HuH-7 (cell line): ENCODE data around the gene COPZ2.
A peak's percentile ranks its signal among the peaks of the same experiment; 100 is the strongest.
"Not testable (repeated sequence)": the region's sequence is repeated elsewhere in the genome, so short reads cannot be mapped to it uniquely, and the experiment has no call there.

ENCODE experiments used
- DNase-seq: peaks from one replicate; pipeline ENCODE4 v3.0.0; 2011; ENCODE audit warnings: low spot score

Gene COPZ2

DNA sequence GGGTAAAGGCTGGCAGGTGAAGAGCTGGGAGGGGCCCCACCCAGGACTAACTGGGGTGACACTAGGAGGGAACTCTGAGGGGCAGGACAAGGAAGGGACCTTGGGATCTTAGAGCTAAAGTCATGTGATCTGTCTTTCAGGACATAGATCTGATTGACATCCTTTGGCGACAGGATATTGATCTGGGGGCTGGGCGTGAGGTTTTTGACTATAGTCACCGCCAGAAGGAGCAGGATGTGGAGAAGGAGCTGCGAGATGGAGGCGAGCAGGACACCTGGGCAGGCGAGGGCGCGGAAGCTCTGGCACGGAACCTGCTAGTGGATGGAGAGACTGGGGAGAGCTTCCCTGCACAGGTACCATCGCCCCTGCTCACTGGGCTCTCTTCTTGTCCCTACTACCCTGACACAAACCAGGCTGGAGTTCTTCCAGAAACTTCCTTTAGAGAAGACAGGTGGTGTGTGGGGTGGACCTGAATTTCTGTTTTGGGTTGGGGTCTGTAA lies 18.7 kb upstream of the COPZ2 start:
- no peak for DNase-seq

DNA sequence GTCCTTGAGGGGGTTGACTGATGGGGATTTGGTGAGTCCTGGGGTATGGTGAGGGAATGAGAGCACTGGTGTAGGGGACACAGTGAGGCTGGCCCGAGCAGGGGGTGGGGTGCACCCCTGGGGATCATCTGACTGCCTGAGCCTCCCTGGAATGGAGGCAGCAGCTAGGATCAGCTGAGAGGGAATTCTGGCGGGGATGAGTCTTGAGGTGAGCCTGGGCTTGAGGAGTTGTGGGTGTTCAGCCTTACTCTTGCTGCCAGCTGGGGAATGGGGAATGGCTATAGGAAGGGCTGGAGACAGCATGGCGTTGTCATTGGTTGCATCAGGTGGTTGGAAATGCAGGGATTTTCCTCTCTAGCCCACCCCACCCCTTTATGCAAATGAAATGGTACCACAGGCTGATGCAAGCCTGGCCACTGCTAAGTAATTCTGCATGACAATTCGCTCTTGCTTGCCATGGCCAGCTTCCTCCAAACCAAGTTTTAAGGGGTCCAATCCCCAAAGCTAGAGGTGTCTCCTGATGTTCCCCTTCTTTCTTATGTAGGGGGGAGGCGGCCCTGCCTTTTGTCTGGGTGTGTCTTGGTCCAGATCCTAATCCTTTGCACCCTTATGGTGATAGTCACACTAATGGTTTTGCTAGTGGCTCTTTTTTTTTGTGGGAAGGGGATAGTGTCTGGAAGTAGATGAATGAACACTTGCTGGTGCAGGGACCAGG lies 18.1 kb upstream of the COPZ2 start:
- peak; percentile 64 for DNase-seq

DNA sequence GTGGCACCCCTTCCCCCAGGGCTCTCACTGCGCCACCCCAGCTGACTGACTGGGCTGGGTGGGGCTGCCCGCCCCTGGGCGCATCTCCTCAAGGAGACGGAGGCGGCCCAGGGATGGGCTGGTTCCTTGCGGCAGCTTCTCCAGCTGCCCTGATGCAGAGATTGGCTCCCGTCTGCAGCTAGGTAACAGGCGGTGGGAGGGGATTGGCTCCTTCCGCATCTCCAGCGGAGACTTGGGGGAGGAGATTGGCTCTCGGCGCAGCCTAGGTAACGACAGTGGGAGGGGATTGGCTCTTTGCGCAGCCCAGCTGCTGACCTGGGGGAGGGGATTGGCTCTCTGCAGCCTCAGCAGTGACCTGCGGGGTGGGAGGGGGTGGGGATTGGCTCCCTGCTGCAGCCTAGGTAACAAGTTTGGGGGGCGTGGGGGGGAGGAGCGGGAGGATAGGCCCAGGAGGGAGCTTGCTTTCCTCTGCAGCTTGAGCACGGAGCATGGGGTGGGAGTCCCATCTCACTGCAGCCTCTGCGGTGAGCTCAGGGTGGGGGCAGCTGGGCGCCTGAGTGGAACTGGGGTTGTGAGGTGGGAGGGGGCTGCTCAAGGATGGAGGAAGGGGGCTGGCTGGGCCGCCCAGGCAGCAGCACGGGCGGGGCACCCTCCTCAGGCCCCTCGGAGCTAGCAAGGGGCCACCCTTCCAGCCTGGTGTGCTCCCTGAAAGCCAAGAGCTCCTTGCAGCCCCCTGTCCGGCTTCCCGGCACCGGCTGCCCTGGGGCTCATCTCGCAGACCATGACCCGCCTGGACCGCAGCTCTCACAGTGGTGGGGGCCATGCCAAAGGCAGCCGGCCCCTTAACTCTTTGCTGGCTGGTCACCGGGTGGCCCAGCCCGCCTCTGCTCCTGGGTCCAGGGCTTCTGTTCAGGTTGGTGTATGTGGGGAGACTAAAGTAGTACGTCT lies 16.9 kb upstream of the COPZ2 start:
- DNase-seq = no peak

DNA sequence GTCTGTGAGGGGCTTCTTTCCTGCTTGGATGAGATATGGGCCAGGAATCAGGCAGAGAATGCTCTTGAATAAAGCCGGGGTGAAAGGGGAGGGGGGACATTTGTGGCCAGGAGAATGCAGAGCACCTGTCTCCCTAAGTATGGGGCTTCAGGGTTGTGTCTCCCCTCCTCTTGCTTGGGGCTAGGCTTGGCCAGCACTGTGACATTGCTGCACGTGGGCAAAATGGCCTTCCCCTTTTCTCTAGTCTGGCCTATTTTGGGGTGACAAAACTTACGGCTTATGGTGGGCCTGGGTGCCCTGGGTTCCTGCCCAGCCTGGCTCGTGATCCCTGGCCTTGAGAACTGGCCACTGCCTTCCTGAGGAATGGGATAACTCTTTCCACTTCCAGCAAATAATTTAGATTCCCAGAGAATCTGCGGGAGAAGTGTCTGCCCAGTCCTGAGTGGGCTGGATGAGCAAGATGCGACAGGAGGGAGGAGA lies 16.2 kb upstream of the COPZ2 start:
- no peak for DNase-seq

DNA sequence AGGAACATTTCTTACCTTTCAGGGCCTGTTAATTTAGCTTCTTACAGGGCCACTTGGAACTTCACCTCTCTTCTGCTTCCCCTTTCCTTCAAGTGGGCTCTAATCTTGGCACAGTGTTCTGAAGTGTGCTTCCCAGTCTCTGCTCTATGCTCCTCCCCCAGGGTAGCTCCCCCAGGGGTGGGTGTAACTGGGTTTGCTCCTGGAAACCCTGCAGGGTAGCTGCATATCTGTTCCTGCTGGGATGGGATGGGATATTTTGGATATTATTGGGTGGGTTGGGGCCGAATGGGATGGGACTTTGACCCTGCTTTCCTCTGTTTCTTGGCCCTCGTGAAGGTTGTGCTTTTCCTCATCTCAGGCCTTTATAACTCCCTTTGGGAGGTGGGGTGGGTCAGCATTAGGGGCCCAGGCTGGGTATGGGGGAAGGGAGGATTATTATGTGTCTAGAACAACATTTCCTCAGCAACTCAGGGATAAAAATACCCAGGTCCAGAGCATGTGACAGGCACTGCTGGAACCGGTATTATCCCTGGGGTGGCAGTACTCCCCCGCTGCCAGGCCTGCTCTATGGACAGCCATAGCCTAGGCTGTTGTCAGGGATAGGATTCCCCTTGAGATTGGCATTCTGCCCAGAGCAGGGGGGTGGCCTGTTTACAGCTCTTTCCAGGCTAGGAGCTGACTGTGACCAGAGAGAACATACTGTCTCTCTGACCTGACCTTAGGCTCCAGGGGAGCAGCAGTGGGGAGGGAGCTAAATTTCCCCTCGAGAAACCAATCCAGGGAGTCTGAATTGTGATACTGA lies 15.6 kb upstream of the COPZ2 start:
- DNase-seq = no peak

DNA sequence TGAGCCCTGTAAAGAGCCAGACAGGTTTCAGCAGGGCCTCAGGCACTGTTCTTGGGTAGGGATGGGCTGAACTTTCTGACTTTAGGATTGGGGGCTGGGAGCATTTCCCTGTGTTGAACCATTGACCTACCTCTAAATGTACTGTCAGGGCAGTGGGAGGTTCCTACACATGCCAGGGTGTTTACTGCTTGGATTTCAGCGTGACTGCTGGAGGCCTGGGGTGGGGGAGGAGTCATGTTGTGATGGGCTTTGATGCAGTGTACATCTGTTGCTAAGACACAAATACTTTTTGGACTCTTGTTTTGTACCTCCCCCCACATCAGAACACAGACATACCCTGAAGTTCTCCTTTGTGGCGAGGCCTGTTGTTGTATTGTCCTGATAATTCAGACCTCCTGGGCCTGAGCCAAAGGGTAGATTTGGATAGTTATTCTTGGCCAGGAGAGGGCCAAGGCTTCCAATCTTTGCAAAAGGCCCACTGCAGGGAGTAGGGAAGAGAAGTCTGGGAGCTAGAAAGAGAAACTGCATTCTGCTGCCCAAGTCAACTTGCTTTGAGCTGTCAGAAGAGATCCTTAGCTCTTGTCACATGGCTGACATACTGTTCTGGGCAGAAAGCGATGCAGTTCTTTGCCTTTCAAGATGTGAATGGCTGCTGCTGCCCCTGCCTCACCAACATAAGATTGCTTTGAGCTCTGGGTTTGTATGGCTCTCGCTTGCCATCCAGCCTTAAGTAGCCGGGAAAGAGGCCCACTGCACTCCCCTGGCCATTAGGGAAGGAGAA lies 14.3 kb upstream of the COPZ2 start:
- no peak for DNase-seq

DNA sequence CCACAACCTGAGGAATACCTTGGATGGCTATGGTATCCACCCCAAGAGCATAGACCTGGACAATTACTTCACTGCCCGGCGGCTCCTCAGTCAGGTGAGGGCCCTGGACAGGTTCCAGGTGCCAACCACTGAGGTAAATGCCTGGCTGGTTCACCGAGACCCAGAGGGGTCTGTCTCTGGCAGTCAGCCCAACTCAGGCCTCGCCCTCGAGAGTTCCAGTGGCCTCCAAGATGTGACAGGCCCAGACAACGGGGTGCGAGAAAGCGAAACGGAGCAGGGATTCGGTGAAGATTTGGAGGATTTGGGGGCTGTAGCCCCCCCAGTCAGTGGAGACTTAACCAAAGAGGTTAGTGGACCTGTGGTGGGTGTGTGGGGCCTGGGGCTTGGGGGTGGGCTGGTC lies 13.7 kb upstream of the COPZ2 start:
- DNase-seq = no peak

DNA sequence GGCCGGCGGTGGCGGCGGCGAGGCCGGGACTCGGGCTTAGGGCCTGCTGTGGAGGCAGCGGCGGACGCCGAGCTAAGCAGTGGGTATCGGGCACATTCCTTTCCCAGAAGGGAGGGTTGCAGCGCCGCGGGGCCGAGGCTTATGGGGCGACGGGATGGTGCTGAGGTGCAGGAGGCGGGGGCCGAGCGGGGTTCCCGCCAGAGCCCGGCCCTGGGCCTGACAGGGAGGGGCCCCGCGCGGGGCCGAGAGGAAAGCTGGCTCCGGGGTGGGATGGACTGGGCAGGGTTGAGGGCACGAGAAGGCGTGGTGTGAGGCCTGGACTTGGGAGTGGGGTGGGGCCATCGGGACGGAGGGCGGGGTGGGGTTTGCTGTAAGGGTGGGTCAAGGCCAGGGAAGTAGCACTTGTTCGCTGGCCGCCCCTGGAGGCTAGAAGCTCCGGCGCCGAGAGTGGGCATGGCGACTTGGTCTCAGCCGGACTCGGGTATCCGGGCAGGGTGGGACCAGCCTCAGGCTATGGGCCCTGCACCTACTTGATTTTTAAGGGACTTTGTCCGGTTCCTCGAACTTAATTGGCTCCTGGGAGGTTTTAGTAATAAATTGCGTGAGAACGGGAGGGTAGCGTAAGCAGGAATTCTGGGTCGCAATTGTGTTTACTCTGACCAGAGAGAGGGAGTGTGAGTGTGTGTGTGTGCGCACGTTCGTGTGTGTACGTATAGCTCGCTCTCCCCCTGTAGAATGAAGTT lies 11.0 kb upstream of the COPZ2 start:
- peak; percentile 95 for DNase-seq

DNA sequence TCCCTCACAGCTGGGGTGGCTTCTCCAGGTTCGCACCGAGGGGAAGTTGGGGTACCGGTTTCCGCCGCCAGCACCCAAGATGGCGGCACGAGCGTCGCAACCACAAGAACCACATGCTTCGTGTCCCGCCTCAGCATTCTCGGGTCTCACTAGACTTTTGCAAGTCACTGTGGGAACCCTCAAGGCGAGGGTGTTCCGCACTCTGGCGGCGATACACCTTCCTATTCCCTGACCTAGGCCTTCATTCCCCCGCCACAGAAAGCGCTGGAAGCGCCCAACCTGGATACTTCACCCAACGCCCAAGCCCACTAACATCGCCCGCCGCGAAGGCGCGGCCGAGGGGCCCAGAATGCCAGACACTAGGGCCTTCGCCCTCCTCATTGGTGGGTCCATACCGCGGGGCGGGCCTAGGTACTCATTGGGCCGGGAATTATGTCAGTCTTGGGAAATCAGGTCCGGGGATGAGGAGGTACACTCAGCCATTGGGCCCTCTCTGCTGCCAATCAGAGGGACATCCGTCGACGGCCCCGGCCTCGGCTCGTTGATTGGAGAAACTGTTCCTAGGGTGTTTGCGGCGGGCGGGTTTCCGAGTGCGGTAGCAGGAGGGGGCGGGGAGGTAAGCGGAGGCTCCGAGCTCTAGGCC lies 10.3 kb upstream of the COPZ2 start, which contains the start of gene NFE2L1:
TSS of gene NFE2L1 (plus strand) at position 619 of the 643 bp plus-strand sequence. CDS start 2,760 bp downstream, outside the sequence.
- peak; percentile 98 for DNase-seq

DNA sequence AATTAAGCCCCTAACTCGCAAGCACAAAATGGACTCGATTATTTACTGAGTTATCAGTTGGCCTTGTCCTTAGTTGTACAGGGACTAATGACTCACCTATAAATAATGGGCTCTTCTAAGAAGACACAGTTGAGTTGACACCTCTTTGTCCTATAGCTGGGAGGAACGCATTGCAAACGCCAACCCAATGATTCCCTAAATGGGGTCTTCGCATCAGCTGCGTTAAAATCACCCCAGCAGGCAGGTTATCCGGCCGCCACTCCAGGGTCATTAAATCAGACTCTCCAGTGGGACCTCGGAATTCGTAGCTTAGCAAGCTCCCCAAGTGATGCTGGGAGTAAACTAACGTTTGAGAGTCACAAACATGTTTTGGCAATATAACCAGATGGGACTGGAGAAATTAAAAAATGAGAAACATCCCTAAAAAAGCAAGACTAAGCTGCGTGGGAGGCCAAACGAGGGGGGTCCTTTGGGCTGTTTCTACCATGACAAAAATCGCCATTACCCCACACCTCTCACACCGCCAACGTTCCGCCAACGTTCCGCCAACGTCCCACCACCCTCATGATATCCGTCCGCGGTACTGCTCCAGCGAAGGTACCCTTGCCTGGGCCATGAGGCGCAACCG lies 9.6 kb upstream of the COPZ2 start:
- no peak for DNase-seq

DNA sequence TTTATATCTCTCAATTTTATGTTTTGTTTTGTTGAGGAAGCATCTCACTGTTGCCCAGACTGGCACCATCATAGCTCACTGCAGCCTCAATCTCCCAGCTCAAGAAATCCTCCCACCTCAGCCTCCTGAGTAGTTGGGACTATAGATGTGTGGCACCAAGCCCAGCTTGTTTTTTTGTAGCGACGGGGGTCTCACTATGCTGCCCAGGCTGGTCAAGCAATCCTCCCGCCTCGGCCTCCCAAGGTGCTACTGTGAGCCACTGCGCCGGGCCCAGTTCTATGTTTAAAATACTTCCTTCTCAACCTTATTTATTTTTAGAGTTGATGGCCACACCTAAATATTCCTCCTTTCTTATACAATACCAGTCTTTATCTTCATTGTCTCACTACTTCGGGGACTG lies 8.7 kb upstream of the COPZ2 start:
- DNase-seq = no peak

DNA sequence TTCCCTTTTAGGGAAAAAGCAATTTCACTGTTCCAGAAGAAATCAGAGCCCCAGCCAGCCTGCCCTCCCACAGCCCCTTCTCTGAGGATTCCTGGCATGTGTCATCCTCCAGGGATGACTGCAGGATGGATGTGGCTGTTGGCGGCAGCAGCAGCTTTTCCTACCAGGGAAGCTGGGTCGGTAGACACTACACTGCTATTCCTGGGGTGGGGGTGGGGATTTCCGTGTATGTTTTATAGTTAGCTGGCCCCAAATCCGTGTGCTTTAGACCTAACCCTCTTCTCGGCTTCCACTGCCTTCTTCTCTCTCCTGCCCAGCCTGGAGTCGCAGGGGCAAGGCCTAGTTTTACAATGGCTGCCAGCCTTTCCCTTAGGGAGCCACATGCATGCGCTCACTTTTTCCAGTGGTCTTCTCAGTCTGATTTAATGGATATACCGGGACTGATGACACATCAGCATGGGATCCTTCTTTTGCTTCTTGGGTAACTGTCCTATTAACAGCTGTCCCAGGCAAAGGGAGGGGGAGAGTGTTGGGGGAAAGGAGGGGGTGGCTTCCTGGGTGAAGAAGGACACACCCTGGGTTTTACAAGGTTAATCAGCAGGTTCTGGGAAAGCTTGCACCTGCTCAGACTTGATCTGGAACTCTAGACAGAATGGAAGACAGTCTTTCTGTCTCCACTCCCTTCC lies 7.9 kb upstream of the COPZ2 start:
- no peak for DNase-seq

DNA sequence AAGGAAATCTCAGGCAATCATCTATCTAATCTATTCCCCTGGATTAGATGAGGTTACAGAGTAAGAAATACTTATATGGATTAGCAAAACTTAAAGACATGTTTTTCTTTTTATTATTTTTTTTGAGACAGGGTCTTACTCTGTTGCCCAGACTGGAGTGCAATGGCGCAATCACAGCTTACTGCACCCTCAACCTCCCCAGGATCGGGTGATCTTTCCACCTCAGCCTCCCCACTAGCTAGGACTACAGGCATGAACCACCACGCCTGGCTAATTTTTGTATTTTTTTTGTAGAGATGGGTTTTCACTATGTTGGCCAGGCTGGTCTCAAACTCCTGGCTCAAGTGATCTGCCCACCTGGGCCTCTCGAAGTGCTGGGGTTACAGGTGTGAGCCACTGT lies 7.3 kb upstream of the COPZ2 start:
- no peak for DNase-seq

DNA sequence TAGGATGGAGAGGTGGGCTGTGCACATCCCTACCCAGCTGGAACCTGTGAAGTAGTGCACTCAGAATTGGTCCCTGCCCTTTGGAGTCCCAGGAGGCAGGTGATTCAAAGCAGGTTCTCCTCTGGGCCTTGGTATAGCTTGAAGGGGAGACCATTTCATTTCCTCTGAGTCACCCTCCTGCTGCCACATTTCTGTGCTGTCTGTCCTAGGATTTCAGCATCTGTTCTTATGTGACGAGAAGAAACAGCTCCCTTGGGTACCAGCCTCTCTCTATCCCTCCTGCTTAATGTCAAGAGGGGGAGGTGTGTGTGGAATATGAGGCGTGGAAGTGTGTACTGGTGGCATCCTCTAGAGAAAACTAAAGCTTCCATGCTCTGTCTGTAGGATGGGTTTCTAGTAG lies 5.6 kb upstream of the COPZ2 start:
- no peak for DNase-seq

DNA sequence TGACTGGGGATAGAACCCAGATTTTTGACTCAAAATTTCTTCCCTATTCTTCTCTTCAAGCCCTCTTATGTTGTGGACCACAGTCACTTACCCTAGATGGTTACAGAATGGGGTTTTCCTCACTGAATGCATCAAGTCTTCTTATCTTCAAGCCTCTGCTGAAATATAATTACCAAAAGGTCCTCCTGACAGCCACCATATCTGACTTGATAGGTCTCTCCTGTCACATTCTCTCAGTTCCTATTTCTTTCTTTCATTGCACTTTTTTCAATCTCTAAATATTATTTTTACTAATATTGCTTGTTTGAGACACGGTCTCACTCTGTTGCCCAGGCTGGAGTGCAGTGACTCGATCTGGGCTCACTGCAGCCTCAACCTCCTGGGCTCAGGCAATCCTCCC lies 1.1 kb upstream of the COPZ2 start:
- DNase-seq = no peak

DNA sequence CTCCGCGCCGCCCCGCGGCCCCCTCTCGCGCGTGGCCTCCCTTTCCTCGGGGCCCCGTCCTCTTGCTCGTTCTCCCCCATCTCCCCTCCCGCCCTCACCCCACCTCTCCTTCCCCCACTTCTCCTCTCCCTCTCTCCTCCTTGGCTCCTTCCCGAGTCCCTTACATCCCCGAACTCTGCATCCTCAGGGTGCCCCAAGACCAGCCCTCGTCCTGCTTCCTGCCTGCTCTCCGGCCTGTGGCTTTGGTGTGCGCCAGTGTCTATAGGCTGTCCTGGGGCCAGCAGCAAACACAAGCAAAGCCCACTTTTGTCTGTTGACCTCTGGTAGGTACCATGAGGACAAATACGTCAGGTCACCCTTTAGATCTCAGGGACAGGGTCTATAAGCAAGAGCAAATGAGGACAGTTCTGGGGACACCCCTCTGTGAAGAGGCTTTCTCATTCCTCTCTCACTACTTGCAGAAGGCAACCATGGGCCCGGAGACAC lies 284 bp upstream of the COPZ2 start:
- no peak for DNase-seq

DNA sequence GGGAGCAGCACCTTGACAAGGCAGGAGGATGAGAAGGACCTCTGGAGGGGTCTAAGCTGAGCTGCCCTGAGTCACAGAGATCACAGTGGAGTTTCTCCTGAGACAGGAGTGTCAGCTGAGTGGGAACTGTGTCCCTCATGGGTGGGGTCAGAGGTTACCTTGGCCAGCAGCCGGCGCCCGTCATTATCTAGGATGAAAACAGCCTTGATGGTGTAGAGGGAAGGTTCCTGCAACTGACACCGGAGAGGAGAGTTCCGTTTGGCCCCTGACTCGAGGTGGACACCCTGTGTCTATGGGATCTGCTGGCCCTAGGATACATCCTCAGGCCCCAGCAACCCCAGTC lies 933 bp downstream of the COPZ2 start:
- no peak for DNase-seq

DNA sequence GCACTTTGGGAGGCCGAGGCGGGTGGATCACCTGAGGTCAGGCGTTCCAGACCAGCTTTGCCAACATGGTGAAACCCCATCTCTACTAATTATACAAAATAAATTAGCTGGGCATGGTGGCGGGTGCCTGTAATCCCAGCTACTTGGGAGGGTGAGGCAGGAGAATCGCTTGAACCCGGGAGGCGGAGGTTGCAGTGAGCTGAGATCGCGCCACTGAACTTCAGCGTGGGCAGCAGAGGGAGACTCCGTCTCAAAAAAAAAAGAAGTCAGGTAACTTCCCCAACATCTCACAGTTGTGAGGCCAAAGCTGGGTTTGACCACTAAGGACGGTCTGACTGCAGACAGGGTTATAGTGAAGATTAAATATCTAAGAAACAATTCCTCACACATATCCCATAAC lies 2.9 kb downstream of the COPZ2 start:
- DNase-seq = not testable (repeated sequence)

DNA sequence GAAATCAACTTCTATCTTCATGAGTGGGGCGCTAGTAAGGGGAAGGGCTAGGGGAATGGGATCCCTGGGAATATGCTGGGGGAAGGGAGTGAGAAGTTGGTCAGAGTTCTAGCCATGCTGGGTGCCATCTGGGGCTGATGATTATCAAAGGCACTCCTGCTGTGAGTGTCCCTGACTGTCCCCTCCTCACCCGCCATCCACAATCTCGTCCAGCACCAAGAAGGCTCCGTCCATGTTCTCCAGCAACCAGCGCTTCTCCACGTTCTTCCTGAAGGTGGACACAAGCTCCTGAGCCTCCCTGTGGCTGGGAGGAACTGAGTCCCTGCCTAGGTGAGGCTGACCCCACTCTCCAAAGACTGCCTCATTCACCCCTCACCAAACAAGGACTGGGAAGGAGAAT lies 5.6 kb downstream of the COPZ2 start:
- no peak for DNase-seq
